Stimulated activated CD8-positive, alpha-beta memory T cell treated with anti-CD3 and anti-CD28 coated beads, Interleukin-4, amount 100 ng/mL, for 4 hours (primary cell): ENCODE results near the gene UCHL3.

ENCODE experiments used
- DNase-seq, 2 donors: peaks; one replicate each; pipeline ENCODE4 v3.0.0-alpha.2; 2020; ENCODE audit warnings: low read depth in 2 of 2, low spot score in 1 of 2

The UCHL3 gene

DNA sequence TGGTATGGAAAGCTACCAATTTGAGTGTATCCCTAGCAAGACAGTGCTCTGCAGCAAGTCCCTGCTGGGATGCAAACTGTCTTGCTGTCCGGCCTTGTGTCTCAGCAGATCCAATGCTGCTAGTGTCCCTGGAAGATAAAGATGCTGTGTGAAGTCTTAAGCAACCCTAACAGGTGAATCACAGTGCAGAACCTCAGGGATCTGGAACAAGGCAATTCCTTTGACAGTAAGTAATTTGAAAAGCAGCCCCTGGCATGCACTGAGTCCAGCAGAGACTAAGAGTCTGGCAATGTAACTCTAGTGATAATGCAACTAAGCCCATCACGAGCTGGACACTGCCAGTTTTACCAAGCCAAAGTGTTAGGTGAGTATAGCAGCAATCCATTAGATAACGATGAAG lies 1.7 kb upstream of the UCHL3 start:
- DNase-seq: no peak

DNA sequence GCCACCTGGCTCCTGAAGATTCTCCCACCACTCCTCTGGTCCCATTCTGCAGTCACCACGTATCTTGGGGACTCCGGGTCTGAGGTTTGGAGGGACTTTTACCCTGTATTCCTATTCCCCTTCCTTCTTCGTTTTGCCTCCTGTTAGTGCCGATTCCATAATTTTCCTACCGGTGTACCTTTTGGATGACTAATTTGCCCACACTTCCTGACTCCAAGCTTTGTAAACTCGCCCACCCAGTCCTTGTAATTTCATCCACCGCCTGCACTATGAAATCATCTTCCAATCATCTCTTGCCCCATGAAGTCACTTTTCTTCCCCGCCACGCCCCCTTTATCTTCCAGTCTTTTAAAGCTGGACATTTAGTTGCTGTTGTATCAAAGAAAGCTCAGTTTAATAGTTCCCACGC lies 572 bp downstream of the UCHL3 start:
- DNase-seq: no peak

DNA sequence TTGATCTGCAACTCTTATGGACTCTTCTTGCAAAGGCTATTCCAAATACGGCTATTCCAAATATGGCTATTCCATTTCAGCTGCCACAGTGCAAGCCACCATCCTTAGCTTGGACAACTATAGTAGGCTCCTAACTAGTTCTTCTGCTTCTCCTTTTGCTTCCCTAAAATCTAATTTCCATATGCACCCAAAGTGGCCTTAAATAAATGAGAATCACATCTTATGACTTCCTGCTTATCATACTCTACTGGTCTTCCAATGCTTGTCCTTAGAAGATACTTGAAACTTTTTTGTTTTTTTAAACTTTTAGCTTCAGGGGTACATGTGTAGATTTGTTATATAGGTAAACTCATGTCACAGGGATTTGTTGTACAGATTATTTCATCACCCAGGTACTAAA lies 4.9 kb downstream of the UCHL3 start:
- DNase-seq: no peak

DNA sequence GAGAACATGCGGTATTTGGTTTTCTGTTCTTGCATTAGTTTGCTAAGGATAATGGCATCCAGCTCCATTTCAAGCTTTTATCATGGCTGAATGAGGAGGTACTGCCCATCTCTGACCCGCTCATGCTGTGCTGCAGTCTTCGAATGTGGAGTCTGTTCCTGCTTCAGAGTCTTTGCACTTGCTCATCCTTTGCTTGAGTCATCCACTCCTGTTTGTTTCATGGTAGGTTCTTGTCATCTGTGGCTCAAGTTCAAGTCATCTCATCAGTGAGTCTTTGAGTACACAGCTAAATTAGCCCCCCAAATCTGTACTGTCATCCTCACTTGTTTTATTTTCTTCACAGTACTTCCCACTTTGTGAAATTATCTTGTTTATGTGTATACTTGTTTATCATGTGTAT lies 5.4 kb downstream of the UCHL3 start:
- no peak for DNase-seq

DNA sequence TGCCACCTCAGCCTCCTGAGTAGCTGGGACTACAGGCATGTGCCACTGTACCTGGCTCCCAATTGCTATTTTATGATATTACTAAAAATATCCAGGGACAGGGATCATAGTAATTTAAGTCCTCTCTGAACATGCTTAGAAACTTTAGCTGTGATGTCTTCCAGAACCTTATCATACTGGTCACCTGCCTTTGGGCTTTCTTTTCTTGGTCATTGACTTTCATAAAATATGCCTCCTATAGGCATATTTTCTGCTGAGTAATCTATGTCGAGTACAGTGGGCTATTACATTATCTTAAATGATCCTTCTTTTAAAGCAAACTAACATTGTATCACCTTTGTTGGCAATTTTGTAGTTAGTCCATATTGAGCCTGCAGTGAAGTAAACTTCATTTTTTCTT lies 6.2 kb downstream of the UCHL3 start:
- no peak for DNase-seq

DNA sequence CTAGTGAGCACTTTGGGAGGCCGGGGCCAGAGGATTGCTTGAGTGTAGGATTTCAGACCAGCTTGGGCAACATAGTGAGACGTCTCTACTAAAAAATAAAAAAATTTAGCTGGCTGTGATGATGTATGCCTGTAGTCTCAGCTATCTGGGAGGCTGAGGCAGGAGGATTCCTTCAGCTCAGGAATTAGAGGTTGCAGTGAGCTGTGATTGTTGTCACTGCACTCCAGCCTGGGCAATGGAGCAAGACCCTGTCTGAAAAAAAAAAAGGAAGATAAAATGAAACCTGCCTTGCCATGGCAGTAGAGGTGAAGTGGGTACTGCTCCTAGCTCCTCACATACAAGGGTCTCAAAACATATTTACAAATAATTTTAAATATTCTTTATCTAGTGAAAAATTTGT lies 7.4 kb downstream of the UCHL3 start:
- DNase-seq: no peak

DNA sequence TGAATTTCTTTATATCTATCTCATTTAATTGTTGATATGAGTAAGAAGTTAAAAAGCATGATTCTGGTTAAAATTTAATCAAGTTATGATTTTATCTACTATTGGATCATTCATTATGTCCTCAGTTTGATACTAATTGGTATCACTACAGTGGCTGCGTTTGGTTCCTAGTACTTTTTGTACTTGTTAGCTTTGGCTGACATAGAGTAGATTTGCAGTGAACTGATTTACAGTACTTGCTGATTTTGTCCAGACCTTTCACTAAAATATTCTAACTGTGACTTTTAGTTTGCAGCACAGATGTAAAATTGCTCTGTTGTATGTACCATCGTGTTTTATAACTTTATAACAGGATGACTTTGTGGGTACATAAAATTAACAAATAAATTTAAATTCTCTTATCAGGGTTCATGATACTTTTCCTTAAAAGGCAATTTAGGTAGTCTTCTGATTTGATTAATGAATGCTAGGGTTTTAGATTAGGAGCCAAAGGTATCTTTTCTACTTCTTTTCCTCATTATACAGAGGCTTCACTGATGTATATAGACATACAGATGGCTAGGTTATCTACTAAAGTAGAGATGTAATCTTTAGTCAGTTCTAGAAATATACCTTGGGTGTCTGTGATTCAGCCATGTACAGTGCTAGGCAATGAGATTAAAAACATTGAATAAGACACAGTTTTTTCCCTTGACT lies 8.7 kb downstream of the UCHL3 start:
- DNase-seq: no peak

DNA sequence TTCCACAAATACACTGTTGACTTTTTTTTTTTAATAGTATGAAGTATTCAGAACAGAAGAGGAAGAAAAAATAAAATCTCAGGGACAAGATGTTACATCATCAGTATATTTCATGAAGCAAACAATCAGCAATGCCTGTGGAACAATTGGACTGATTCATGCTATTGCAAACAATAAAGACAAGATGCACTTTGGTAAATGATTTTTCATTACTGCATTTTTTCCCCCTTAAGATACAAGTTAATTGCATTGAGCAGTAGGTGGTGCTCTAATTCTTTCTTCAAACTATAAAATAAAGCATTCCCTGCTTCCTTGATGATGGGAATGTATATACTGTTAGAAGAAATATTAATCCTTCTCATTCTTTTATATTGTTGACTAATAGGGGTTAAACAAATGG lies 17.1 kb downstream of the UCHL3 start:
- DNase-seq: no peak

DNA sequence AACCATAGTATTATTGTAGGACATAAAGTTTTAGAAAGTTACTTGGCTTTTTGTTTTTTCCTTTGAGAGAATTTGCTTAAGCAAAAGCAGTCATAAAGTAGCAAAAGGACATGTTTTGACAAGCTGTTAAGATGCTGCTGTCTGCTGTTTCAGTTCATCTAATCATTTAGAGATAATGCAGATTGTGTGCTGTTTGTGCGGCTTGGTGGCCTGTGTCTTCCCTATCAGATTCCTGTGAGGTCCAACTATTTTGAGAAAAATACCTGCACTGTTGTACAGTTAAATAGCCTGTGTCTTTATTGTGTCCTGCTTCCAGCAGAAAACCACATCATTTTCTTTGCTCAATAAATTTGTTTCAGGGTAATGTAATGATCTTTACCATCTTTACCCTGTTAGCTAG lies 20.0 kb downstream of the UCHL3 start:
- no peak for DNase-seq

DNA sequence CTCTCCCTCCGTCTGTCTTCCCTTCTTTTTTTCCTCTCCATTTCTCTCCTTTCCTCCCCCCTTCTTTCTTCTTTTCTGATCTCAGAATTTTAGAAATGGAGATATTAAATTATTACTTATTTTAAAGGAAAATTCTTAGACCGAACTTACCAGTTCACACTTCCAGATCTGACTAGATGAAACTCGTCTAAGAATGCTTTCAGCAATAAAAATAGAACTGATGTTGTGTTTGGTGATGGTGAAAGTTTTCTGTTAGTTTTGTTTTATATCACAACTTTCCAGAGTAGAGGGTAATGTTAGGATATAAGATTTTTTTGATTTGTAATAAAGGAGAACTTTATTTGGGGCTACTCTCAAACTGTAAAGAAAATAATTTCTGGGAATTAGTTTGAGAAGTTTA lies 29.9 kb downstream of the UCHL3 start:
- no peak for DNase-seq

DNA sequence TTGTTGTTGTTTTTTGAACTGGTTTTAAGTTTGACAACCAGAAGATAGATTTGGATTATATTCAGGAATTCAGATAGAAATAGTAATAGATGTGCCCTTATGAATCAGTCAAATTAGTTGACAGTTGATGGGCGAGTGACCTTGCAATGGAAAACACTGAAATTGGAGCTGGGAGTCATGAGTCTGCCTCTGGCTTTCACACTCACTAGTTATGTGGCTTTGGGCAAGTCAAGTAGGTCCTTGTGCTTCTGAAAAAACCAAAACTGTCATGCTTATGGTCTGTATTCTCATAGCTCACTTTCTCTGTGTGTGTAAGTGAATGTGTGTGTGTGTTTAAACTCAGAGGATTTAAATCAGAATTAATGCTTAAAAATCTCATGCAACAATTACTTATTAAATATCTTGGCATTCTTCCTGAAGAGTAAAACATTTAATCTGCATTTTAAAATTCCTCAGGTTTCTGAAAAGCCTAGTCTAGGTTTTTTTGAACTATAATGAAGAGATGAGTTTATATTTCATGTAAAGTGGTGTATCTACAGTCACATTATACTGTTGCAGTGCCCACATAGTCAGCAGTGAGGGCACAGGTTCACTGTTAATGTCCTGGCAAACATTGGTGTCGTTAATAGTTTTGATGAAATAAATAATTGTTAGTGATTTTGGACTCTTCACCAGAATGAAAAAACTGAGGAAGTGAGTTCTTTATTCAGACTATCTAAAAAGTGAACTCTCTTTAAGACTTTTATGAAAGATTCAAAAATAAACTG lies 32.5 kb downstream of the UCHL3 start:
- DNase-seq: no peak

DNA sequence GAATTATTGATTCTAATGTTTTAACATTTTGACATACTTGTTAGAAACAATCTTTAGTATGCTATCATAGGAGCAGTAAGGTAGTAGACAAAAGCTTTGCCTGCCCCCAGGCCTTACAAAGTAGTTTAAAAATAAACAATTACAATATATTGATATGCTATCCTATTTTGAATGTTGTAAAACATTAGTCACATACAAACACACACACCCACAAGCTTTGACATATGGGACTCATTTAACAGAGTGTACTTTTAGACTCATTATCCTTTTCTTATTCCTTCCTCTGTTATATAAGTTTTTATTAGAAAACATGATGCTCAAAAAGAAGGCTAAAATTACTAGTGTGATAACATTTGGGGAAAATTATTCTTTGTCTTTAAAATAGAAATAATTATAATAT lies 33.5 kb downstream of the UCHL3 start:
- no peak for DNase-seq

DNA sequence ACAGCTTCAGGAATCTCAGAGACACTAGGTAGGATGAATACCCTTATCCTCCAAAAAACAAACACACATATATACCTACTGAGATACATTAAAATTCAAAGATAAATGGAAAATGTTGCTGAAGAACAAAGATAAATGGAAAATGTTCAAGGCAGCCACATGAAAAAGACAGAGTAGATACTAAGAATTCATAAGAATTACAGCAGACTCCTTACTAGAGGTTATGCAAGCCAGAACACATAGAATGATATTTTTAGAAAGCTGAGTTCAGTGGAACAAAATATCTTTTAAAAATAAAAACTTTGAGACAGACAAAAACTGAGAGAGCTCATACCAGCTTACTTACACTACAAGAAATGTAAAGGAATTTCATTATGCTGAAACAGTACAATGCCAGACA lies 35.6 kb downstream of the UCHL3 start:
- no peak for DNase-seq

DNA sequence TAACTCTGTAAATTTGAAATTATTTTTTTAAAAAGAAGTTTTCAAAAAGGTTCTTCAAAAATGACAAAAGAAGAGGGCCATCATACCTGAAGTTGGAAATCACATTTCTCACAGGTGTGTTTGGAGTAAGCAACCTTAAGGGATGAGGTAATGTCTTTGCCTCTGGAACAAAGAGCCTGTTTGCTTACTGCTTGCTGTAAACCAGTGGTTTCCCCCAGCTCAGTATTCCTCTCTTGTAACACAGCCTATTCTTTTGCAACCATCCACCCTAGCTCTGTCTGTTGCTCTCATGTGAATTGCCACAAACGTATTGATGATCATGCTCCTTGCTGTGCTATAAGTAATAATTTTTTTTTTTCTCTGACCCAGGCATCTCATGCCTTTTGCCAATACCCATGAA lies 38.1 kb downstream of the UCHL3 start:
- no peak for DNase-seq

DNA sequence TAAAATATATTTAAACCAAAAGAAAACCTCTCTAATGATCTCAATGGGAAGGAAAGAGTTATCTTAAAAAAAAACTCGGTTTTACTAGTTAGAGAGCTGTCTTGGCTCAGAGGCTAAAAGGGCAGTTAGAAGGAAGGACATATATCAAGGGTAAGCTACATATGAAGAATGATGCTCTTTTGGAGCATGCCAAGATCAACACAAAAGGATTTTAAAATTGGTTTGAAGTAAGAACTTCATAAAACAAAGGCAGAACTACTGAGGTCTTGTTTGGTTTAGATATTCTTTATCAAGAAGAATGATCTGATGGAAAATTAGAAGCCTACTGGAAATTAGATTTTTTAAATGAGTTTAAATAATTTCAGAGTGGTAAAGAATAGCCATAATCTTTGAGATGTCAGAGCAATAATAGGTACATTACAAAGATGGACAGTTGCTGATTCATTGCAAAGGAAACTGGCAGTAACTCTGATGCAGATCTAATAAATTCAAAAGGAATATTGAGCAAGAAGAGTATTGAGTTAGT lies 47.1 kb downstream of the UCHL3 start:
- DNase-seq: no peak

DNA sequence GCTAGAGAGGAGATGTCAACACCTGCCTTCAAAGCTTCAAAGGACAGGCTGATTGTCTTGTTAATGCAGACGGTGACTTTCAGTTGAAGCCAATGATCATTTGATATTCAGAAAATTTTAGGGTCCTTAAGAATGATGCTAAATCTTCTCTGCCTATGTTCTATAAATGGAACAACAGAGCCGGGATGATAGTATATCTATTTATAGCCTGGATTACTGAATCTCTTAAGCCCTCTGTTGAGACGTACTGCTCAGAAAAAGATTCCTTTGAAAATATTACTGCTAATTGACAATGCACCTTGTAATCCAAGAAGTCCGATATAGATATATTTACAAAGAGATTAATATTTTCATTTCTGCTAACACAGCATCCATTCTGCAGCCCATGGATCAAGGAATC lies 50.8 kb downstream of the UCHL3 start:
- DNase-seq: no peak

DNA sequence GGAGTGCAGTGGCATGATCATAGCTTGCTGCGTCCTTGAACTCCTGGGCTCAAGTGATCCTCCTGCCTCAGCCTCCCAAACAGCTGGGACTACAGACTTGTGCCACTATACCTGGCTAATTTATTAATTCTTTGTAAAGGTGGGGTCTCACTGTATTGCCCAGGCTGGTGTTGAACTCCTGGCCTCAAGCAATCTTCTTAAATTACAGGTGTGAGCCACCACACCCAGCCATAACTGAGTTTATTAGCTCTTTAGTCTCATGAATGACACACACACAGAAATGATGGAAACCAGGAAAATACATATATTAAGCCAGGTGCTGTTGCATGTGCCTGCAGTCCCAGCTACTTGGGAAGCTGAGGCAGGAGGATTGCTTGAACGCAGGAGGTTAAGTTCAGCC lies 53.4 kb downstream of the UCHL3 start:
- DNase-seq: no peak

DNA sequence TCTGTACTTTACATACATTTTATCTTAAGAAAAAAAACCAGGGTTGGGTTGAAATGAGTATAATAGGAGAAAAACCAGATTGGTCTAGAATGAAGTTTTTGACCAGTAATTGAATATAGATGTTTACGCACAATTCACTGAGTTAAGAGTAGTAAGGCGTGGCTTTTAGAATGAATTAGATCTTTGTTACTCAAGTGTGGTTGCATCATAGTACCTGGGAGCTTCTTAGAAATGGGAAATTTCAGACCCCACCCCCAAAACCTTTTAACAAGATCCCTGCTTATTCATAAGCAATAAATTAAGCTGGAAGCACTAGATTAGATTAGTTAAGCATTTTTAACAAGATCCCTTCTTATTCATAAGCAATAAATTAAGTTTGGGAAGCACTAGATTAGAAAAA lies 57.9 kb downstream of the UCHL3 start:
- no peak for DNase-seq

DNA sequence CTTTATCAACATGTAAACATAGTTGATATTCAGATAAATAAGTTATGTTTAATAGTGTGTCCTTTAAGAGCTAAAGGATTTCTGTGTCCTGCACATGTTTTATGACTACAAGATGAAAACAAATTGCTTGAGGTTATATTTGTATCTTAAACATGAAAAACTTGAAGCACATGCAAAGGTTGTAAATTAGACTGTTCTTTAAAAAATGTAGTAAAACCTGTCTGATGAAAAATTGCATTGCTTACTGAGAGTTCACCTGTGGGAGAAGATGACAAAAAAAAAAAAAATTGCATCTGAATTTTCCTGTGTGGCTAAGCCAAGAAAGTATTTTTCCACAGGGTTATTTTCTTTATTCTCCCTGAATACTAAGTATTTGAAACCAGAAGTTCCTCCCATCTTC lies 60.9 kb downstream of the UCHL3 start:
- DNase-seq: no peak

DNA sequence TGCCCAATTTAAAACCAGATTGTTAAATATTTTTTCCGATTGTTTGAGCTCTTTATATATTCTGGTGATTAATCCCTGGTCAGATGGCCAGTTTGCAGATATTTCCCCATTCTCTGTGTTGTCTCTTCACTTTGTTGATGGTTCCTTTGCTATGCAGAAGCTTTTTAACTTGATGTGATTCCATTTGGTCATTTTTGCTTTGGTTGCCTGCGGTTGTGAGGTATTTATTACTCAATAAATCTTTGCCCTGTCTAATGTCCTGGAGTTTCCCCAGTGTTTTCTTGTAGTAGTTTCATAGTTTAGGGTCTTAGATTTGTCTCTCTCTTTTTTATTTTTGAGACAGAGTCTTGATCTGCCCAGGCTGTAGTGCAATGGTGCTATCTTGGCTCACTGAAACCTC lies 62.8 kb downstream of the UCHL3 start:
- no peak for DNase-seq

DNA sequence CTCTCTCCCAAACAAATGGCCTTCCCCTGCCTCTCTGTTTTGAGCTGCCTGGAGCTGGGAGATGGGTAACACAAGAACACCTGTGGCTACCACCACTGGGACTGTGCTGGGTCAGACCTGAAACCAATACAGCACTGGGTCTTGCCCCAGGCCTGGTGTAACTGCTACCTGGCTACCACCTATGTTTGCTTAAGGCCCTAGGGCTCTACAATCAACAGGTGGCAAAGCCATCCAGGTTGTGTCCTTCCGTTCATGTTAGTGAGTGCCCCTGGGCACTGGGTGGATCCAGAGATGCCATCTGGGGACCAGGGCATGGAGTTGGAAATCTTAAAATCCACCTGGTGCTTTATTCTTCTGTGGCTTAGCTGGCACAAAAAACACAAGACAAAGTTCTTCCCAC lies 67.6 kb downstream of the UCHL3 start:
- no peak for DNase-seq

DNA sequence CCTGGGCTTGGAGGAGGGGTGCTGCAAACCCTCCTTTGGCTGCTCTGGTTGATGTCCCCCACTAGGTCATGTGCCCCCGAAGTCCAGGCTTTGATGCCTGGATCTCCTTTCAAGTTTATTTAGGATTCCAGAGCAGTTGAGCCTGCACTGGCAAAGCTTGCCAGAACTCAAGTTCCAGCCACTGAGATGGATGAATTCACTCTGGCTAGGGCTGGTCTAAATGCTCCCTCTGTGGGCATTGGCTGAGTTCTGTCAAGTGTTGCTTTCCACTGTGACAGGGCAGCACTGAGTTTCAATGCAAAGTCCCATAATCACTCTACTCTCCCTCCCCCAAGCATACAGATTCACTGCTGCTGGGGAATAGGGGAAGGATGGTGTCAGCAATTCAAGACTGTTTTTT lies 68.7 kb downstream of the UCHL3 start:
- no peak for DNase-seq

DNA sequence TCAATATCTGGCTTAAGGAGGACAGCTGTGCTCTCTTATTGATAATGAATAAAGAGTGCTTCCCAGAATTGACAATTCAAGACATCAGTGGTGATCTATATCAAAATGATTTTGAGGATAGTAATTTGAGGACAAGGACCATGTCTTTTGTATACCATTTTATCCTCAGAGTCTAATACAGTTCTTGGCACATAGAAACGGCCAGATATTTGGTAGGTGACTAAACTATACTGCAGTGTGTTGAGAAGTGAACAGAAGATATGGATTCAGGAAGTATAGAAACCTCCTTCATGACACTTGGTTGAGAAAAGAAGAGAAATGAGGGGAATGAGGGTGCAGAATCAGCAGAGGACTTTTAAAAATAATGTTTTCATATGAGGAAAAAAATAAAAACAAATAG lies 70.4 kb downstream of the UCHL3 start:
- DNase-seq: no peak
